CD4-positive, alpha-beta T cell treated with Interleukin-17A for 4 hours (primary cell): ENCODE results near the gene TRPM2.
"Not testable (repeated sequence)": the region's sequence is repeated elsewhere in the genome, so short reads cannot be mapped to it uniquely, and the experiment has no call there.

ENCODE experiments used
- DNase-seq: peaks from one replicate; pipeline ENCODE4 v3.0.0-alpha.2; 2020; ENCODE audit warnings: mixed read lengths

Gene TRPM2

DNA sequence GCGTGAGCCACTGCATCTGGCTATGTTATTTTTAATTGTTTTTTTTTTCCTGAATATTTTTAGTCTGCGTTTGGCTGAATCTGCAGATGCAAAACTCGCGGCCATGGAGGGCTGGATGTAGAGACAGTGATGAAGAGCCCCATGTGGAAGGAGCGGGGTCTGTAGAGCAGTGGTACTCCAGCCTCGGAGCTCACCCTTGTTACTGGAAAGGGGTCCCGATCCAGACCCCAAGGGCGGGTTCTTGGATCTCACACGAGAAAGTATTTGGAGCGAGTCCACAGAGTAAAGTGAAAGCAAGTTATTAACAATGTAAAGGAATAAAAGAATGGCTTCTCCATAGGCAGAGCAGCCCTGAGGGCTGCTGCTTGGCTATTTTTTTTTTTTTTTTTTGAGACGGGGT lies 2.7 kb downstream of the TRPM2 start:
- no peak for DNase-seq

DNA sequence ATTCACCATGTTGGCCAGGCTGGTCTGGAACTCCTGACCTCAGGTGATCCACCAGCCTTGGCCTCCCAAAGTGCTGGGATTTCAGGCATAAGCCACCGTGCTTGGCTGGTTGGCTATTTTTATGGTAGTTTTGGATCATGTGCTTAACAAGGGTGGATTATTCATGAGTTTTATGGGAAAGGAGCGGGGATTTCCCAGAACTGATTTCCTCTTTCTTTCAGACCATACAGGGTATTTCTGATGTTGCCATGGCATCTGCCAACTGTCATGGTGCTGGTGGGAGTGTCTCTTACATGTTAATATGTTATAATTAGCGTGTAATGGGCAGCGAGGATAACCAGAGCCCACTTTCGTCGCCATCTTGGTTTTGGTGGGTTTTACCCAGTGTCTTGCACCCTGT lies 3.2 kb downstream of the TRPM2 start:
- no peak for DNase-seq

DNA sequence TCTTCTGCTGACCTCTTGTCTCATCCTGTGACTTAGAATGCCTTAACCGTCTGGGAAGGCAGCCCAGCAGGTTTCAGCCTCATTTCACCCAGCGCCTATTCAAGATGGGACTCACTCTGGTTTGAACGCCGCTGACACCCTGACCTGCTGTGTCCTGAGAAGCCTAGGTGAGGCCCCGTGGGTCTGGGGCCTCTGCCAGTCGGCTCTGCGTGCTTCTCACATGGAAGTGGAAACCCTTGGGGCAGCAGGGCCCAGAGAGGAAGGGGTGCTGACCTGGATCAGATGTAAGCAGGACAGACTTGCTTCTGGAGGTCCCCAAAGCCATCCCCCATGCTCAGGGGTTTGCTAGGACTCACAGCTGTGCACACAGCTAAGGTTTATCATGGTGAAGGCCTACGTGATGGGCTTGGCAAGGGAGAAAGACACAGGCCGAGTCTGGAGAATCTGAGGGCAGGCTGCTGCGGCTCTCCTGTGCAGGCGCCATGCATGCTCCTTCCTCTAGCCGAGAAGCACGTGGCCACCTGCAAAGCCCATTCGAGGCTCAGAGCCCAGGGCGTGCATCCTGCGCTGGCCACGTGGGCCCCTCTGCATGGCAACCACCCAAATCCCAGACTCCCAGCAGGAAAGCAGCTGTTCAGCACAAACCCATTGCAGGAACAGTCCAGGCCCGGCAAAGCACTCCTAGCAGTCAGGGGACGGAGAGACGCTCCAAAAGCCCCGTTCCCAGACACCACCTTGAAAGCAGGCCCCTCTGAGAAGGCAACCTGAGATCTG lies 3.8 kb downstream of the TRPM2 start:
- DNase-seq: no peak

DNA sequence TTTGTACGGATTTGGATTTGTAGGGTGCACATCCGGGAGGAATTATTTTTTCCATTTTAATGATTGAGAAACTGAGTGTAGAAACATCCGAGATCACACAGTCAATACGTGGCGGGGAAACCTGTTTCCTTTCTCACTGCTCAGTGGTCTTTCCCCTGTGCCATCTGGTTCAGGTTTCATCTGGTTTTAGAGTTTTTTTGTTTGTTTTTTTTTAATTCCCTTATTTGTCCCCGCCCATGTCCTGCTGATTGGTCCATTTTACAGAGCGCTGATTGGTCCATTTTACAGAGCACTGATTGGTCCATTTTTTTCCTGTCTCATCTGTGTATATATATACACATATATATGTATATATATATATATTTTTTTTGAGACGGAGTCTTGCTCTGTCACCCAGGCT lies 6.0 kb downstream of the TRPM2 start:
- no peak for DNase-seq

DNA sequence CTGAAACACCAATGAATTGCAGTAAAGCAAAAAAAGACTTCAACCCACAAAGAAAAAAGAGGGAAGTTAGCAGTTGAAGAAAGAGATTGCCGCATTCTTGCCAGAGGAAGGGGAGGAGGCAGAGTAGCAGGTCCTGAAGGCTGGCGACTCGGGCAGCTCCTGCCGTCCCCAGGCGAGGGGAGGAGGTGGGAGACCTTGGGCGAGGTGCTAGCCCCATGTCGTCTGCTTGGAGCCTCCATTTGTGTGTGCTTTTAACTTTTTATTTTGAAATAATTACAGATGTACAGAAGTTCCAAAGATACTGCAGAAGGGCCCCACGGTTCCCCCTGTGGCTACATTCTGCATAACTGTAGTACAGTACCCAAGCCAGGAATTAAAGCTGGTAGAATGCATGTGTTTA lies 6.7 kb downstream of the TRPM2 start:
- DNase-seq: no peak

DNA sequence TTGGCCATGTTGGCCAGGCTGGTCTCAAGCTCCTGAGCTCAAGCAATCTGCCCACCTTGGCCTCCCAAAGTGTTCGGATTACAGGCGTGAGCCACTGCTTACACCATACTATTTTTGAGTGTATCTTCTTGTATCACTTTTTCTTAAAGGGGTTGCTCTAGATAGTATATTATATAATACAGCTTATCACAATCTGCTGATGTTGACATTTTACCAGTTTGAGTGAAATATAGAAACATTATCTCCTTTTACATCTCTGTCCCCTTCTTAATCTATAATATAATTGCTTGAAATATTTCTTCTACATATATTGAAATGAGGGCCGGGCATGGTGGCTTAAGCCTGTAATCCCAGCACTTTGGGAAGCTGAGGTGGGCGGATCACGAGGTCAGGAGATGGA lies 8.5 kb downstream of the TRPM2 start:
- not testable (repeated sequence) for DNase-seq

DNA sequence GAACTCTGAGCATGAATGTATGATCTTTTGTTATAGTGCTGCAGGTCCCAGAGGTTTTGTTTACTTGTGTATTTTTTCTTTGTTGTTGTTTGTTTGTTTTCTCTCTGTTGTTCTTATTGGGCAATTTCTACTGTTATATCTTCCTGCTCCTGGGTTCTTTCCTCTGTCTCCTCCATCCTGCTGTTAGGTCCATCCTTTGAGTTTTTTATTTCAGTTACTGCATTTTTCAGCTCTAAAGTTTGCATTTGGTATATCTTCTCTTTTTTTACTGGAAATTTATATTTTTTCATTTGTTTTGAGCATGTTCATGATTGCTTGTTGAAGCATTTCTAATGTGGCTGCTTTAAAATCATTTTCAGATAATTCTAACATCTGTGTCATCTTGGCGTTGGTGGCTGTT lies 9.9 kb downstream of the TRPM2 start:
- DNase-seq: no peak

DNA sequence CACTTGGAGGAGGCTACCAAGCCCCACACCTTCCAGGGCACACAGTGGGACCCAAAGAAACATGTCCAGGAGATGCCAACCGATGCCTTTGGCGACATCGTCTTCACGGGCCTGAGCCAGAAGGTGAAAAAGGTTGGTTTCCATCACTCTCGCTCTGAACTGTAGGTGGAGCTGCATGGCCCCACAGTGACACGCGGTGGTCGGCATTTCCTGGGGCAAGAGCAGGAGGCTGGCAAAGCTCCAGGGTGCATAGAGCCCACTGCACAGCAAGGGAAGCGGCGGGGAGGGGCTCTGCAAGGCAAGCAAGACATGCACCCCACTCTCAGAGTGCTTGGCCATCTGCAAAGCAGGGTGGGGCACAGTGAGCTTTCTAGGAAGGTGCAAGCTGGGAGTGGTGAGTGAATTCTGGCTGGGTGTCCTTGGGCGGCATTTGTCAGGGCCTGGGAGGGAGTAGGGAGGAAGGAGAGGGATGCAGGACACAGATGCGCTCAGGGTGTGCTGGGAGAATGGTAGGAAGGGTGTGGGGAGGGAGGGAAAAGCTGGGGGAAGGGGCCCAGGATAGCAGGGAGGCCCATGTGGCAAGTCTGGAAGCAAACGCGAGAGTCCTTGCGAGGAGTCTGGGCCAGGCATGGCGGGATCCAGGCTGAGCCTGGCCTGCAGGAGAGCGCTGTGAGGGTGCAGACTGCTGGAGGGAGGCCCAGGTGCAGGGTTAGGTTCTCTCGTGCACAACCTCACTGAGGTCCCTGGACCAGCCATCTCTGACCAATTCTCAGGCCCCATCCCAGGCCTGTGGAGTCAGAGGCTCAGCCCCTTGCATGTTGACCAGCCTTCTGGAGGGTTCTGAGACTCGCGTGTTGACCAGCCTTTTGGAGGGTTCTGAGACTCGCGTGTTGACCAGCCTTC lies 11.0 kb downstream of the TRPM2 start:
- DNase-seq: no peak

DNA sequence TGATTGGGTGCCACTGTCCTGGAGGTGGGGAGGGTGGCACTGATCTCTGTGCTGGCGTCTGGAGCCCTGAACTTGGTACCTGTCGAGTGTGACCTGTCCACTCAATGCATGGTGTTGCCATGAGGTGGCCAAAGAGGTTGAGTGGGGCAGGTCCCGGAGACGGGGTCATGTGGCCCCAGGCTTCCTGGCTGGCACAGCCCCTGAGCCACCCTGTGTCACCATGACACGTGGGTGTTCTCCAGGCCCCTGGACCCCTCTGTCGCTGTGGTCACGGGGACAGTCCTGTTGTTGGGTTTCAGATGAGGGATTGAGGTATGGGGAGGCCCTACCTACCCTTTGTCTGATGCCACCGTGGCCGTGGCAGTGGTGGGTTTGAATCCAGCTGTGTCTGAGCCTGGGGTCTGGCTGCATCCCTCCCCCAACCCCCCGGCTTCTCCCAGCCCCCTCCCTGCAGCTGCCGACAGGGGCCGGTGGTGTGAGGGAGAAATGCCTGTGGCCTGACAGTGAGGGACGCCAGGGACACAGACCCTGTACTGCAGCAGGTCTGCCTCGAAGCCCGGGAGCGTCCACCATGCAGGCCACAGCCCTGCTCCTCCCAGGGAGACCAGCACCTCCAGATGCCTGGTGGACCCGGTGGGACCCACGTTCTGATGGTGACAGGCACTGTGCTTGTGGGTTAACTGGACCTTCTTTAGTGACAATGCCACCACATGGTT lies 12.0 kb downstream of the TRPM2 start:
- no peak for DNase-seq

DNA sequence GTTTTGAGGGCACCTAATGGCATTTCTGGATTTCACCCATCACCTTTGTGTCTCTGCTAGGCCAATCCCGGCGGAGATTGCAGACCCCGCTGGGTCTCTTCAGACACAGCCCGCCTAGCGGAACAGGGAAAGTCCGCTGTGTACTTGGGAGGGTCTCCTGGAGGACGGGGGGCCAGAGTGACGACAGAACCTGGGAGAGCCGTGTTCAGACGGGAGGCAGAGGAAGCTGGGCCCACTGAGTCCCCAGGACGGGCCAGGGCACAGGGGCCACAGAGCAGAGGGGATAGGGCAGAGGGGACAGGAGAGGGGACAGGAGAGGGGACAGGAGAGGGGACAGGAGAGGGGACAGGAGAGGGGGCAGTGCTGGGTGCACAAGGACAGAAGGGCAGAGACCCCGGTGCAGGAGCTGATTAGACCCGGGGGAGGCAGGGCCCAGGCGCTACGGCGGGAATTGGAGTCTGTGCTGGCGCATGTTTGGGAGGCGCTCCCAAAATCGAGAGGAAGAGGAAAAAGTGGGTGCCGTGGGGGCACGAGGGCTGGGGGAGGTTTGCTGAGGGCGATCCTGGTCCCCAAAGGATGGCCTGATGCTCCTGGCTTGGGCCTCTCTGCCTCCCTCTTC lies 12.7 kb downstream of the TRPM2 start:
- no peak for DNase-seq

DNA sequence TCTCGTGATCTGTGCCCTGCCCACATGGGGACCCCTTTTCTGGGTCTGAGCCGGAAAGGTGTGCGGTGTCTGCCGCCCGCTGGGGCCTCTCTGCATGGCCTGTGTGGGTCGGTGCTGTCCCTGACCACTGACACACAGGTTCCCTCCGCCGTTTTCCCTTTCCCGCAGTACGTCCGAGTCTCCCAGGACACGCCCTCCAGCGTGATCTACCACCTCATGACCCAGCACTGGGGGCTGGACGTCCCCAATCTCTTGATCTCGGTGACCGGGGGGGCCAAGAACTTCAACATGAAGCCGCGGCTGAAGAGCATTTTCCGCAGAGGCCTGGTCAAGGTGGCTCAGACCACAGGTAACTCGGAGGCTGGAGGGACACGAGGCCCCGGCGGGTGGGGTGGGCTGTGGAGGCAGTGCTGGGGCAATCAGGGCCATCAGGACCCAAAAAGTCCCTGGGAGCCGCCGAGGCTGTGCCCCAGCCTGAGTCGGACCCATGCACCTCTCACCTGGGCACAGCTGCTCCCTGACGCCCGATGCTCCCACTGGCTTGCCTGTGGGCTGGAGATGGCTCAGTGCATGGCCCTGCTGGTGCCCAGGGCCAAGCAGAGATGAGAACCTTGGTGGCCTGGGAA lies 13.3 kb downstream of the TRPM2 start:
- no peak for DNase-seq

DNA sequence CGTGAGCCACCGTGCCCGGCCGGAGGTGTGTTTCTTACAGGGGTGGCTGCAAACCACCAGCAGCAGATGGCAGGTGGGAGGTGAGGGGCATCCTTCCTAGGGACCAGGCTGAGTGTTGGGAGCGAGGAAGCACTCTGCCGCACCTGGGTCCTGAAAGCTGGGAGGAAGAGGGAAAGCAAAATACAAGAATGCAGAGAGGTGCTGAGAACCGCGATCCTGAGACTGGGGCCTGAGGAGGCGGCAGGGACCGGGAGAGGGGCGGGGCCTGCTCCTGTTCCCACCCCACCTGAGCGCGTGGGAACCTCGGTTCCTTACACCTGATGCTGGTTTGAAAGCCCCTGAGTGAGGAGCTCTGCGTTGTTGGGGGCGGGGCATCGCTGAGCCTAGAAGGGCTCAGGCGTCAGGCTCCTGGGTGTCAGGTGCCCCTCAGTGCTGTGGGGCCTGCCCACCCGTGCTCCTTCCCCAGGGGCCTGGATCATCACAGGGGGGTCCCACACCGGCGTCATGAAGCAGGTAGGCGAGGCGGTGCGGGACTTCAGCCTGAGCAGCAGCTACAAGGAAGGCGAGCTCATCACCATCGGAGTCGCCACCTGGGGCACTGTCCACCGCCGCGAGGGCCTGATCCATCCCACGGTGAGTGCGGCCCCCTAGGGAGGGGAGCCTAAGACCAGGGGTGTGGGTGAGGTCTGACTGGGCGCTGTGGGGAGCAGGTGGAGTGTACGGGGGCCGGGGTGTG lies 15.5 kb downstream of the TRPM2 start:
- no peak for DNase-seq

DNA sequence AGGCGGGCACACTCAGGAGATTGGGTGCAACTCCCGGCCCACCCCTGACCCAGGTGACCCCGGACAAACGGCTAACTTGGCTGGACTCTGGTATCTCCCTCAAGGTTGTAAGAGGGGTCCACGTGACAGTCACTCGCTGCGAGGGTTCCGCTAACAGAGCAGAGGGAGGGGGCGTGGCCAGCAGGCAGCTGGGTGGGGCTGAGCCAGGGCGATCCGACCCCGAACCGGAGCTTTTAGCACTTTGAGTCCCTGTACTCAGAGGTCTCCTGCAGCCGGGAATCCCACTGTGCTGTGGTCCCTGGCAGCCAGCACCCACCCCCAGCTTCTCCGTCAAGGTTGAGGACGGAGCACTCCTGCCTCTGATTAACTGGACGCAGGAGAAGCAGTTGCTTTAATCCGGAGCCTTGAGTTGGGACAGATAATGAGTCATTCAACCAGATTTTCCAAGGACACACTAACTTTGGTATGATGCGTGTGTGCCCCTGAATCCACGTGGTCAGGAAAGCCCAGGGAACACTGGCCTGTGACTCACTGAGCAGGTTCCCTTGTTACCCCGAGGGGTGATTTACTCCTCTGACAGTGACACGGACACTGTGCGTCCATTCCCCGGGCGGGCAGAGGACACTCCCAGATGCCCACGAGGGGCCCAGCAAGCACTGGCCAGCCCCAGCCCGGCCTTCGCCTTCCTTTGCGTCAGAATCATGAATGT lies 16.8 kb downstream of the TRPM2 start:
- no peak for DNase-seq

DNA sequence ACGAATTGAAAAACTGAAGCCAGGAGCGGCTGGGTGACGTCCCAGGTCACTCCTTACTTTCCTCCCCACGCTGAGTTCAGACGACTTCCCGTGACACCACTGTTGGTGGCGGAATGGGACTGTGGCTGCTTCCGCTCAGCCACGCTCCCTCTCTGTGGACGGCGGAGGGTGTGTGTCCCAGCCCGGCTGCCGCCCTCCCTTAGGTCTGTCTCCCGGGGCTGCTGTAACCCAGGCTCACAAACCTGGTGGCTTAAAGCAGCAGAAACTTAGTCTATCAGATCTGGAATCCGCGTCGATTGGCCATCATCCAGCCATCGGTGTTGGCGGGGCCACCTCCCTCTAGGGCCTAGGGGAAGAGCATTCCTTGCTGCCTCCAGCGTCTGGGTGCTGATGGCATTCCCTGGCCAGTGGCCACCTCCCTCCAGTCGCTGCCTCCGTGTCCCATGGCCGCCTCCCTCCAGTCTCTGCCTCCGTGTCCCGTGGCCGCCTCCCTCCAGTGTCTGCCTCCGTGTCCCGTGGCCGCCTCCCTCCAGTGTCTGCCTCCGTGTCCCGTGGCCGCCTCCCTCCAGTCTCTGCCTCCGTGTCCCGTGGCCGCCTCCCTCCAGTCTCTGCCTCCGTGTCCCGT lies 17.5 kb downstream of the TRPM2 start:
- DNase-seq: no peak

DNA sequence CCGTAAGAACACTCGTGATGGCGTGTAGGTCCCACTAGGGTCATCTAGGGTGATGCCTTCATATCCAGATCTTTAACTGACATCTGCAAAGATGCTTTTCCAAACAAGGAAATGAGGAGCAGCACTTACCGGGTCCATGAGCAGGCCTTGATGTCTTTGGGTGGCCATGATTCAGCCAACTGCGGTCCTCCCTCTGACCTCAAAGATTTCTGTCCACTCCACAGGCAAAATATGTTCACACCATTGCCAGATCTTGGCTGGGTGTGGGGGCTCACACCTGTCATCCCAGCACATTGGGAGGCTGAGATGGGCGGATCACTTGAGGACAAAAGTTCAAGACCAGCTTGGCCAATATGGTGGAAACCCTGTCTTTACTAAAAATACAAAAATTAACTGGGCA lies 18.2 kb downstream of the TRPM2 start:
- no peak for DNase-seq

DNA sequence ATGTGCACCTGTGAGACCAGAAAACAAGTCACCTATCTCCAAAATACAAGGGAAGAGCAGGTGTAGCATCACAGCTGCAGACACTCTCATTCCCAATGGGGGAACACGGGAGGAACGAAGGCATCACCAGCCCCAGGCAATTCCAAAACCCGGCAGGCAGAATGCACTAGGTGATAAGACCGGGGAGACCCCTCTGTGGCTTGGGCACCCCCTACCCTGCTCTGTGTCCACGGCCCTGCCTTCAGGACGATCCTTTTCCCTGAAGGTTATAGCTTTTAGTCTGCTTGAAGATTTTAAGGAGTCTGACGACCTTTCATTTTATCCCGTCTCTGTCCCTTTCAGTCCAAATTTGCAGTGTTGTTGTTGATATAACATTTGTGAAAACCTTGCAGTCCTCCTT lies 19.2 kb downstream of the TRPM2 start:
- no peak for DNase-seq

DNA sequence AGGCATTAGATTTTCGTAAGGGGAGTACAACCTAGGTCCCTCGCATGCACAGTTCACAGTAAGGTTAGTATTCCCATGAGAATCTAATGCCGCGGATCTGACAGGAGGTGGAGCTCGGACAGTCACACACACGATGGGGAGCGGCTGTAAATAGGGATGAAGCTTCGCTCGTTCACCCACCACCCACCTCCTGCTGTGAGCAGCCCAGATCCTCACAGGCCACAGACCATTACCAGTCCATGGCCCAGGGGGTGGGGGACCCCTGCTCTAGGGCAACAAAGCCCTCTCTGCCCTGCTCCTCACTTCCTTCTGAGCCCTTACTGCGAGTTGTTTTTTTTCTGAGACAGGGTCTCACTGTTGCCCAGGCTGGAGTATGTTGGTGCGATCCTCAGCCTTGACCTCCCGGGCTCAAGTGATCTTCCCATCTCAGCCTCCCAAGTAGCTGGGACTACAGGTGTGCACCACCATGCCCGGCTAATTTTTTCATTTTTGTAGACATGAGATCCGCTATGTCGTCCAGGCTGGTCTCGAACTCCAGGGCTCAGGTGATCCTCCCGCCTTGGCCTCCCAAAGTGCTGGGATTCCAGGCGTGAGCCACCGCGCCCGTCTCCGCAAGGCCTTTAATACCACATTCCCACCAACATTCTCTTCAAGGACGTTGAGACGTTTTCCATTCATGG lies 21.3 kb downstream of the TRPM2 start:
- no peak for DNase-seq

DNA sequence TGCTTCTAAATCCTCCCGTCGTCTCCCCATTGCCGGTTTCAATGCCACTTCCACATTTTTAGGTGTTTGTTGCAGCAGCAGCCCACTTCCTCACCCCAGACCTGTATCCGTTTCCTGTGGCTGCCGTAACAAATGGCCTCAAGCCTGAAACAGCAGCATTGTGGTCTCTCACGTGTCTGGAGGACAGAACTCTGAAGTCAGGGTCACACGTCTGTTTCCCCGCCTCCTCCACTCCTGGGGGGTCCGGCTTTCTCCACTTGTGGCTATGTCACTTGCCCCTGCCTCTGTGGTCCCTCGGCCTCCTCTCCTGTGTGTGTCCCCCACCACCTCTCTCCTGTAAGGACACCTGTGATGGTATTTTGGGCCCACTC lies 21.8 kb downstream of the TRPM2 start:
- peak; percentile 19 for DNase-seq

DNA sequence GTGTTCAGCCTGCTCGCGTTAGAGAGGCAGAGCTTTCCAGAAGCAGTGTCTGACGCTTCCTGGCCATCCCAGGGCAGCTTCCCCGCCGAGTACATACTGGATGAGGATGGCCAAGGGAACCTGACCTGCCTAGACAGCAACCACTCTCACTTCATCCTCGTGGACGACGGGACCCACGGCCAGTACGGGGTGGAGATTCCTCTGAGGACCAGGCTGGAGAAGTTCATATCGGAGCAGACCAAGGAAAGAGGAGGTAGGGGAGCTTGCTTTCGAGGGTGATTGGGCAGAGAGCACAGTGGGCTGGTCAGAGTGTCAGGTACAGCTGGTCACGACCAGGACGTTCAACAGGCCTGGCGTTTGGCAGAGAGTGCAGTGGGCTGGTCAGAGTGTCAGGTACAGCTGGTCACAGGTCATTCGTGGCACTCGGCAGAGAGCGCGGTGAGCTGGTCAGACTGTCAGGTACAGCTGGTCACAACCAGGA lies 22.4 kb downstream of the TRPM2 start:
- DNase-seq: no peak

DNA sequence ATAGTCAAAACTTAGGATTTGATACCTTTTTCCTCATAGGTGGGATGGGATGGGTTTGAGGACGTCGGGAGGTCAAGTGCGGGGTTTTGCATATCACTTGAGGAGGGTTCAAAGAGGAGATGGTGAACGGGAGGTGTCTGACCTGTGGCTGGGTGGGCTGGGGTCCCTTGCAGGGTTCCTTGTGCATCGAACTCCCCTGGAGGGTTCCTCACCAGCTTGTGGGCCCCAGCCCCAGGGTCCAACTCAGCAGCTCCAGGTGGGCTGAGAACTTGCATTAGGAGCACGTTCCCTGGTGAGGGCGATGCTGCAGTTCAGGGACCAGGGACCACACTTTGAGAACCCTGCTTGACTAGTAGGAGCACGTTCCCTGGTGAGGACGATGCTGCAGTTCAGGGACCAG lies 23.2 kb downstream of the TRPM2 start:
- DNase-seq: no peak
